CD4-positive, alpha-beta T cell treated with Interleukin-12 subunit alpha and Interleukin-12 subunit beta, for 1 hour (primary cell): Measurements from ENCODE around the gene CIZ1.
"Not testable (repeated sequence)": the region's sequence is repeated elsewhere in the genome, so short reads cannot be mapped to it uniquely, and the experiment has no call there.

Experiments
- DNase-seq: peaks from one replicate; pipeline ENCODE4 v3.0.0-alpha.2; 2020

The CIZ1 gene

GRCh38 chr9:128191406-128192046, at the start of gene CIZ1:
CIZ1 (minus strand) TSS chr9:128191572; CDS start chr9:128190857, 715 bp downstream.
- peak; percentile 78 for DNase-seq

GRCh38 chr9:128233817-128234406, 42.5 kb upstream of the CIZ1 start:
- DNase-seq = no peak

- DNase-seq = no peak
Measured at GRCh38 chr9:128232528-128233428, 41.4 kb upstream of the CIZ1 start.

- DNase-seq = no peak
Measured at GRCh38 chr9:128231638-128232527, 40.5 kb upstream of the CIZ1 start.

GRCh38 chr9:128230897-128231296, 39.5 kb upstream of the CIZ1 start:
- DNase-seq = not testable (repeated sequence)

GRCh38 chr9:128226412-128226801, 35.0 kb upstream of the CIZ1 start:
- DNase-seq = no peak

GRCh38 chr9:128225770-128226411, 34.5 kb upstream of the CIZ1 start:
- no peak for DNase-seq

GRCh38 chr9:128224877-128225276, 33.5 kb upstream of the CIZ1 start:
- DNase-seq = no peak

- DNase-seq = no peak
Measured at GRCh38 chr9:128222880-128223670, 31.7 kb upstream of the CIZ1 start.

- DNase-seq = no peak
Measured at GRCh38 chr9:128222026-128222425, 30.7 kb upstream of the CIZ1 start.

GRCh38 chr9:128219831-128220230, 28.5 kb upstream of the CIZ1 start:
- no peak for DNase-seq

GRCh38 chr9:128218518-128219389, 27.4 kb upstream of the CIZ1 start:
- peak; percentile 96 for DNase-seq

- DNase-seq = no peak
Measured at GRCh38 chr9:128218172-128218517, 26.8 kb upstream of the CIZ1 start.

- DNase-seq = no peak
Measured at GRCh38 chr9:128216781-128217553, 25.6 kb upstream of the CIZ1 start.

- DNase-seq = no peak
Measured at GRCh38 chr9:128215491-128216409, 24.4 kb upstream of the CIZ1 start.

- DNase-seq = no peak
Measured at GRCh38 chr9:128214571-128215490, 23.5 kb upstream of the CIZ1 start.

GRCh38 chr9:128213746-128214497, 22.6 kb upstream of the CIZ1 start:
- DNase-seq = no peak
